HG02798 (cell line): ENCODE data around the gene SPATA13.

Experiments used
- ATAC-seq: cut with Tn5 transposase; IDR thresholded peaks from one replicate; pipeline ENCODE4 v1.9.1; 2021; ENCODE audit warnings: mild to moderate bottlenecking; ENCODE audit not compliant: unreplicated experiment, poor library complexity

The SPATA13 gene

DNA sequence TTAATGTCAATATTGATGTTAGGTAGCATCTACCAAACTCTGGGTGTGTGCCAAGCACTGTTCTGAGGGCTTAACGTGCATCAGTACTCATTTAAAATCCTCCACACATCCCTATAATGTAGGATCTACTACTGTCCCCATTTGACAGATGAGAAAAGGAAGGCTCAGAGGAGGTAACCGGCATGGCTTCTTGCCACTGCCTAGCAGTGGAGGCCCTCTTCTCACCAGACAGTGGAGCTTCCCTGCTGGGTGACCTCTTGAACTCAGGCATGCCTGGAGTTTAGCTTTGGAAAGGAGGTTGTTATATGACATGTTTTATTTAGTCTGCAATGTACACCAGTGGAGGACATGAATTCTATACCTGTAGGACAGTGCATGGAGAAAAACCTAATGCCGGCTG, 2.1 kb downstream of the SPATA13 start:
- no peak for ATAC-seq

DNA sequence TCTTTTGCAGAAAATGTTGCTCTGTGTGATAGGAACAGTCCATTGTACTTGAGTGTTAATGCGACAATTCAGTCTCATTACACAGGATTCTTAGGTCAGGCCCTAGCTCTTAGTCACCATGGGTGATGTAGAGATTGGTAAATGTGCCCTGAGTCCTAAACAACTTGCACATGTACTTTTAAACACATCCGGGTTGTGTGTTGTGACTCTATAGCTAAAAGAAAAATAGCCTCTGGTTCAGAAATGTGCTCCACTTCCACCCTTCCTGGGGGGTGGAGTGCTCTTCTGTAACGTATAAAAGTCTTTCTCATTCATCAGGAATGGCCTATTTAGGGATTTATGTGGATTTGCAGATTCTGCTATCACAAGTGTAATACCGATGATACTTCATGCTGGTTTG, 5.2 kb downstream of the SPATA13 start:
- no peak for ATAC-seq

DNA sequence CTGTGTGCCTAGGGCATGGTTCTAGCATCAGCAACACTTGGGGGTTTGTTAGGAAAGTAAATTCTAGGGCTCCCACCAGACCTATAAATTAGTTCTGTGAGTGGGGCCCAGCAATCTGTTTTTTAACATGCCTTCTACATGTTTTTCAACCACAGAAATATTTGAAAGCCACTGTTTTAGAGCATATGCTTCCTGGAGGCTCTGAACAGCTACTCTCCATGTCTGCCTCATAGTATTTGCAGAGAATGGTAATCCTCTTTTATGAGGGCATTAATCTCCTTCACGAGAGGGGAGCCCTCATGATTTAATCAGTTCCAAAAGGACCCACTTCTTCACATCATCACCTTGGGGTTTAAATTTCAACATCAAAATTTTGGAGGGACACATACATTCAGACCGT, 6.0 kb downstream of the SPATA13 start:
- ATAC-seq, result no peak

DNA sequence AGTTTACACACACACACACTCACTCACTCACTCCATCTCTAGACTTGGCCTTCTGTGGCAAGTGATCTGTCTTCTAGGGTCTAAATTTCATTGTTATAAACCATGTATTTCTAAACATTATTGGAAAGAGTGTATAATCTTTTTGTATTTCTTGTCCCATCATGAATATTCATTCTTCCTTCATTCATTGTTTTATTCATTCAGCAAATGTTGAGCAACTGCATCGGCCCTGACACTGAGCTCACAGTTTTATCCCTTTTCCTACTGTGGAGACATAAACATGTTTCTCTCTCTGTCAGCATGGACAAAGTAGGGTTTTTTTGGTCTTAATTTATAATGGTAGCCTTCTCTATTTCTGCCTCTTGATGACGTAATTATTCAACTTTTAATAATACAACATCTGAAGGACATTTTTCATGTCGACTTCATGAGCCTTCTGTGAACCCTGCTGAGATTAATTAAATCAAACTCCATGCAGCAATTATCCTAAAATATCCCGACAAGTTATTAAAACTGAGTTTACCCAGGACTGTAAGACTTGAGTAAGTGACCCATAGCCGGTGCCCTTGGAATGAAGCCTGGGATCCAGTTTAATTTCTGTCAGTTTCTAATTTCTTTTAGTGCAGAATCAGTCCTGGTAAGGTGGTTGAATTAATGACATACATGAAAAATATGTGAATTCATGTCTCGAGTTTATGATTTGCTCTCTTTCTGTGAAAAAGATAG, 7.3 kb downstream of the SPATA13 start:
- ATAC-seq, result no peak

DNA sequence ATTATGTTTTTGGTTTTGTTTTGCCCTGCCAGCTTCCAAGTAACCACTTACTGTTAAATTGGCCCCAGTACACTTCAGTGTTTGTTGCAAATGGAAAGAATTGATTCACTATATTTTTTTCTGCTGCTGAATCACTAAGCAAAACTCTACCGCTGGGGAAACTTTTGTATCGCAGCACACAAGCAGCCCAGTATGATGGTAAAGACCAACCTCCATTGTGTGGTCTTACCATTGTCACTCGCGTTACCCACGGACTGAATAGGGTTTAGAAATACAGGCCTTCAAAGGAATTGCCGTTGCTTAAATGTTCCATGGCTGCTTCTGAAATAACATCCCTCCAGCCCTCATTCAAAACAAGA, 7.9 kb downstream of the SPATA13 start:
- ATAC-seq, result no peak

DNA sequence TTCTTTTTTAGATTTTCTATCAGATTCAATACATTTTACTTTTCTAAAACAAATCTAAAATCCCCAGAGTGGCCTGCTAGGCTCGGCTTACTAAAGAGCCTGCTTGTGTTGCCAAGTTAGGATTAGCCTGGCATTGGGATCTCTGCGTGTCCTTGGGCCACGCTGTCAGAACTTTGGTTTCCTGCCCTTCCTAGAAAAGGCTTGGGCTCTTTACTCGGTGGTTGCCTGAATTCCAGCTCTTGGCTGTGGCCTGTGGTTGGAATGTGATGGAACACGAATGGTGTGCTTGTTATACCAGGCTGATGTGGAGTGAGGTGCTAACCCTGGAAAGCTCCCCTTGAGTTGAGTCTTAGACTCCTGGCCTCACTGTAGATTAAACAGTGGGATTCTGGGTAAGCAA, 8.5 kb downstream of the SPATA13 start:
- ATAC-seq, result no peak

DNA sequence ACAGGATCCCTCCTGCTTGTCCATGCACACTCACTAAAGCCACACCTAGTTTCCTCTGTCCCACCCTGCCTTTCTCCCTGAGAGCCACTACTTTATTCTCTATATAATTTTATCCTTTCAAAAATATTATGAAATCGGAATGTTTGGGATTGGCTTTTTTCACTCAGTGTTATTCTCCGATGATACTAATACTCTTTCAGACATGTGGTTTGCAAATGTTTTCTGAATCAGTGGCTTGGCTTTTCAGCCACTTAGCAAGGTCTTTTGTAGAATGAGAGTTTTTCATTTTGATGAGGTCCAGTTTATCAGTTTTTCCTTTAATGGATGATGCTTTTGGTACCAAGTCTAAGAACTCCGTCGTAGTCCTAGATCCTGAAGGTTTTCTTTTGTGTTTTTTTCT, 11.6 kb downstream of the SPATA13 start:
- no peak for ATAC-seq

DNA sequence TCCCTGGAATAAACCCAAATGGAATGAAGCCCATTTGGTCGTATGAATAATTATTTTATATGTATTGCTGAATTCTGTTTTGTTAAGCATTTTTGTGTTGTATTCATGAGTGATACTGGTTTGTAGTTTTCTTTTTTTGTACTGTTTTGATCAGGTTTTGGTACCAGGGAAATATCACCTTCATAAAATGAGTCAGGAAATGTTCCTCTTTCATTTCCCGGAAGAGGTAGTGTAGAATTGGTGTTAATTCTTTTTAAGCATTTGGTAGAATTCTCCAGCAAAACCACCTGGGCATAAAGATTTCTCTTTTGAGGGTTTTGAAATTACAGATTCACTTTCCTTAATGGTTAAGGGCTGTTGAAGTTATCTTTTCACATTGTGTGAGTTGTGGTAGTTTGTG, 13.3 kb downstream of the SPATA13 start:
- ATAC-seq, result no peak

DNA sequence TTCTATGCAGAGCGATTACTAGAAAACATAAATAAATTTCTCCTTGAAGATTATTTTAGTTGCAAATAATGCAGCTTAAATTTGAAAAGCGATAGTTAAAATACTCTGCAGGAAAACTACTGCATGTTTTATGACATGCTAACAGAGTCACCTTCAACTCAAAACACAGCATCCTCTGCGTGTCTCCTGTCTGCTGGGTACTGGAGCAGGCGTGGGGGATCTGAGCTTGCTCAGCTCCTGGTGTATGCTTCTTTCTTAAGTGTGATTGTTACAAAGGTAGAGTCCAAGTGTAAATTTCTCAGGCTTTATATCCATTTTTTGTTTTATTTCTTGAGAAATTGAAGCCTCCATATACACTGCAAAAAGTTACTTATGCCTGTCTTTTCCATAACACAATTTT, 15.3 kb downstream of the SPATA13 start:
- no peak for ATAC-seq

DNA sequence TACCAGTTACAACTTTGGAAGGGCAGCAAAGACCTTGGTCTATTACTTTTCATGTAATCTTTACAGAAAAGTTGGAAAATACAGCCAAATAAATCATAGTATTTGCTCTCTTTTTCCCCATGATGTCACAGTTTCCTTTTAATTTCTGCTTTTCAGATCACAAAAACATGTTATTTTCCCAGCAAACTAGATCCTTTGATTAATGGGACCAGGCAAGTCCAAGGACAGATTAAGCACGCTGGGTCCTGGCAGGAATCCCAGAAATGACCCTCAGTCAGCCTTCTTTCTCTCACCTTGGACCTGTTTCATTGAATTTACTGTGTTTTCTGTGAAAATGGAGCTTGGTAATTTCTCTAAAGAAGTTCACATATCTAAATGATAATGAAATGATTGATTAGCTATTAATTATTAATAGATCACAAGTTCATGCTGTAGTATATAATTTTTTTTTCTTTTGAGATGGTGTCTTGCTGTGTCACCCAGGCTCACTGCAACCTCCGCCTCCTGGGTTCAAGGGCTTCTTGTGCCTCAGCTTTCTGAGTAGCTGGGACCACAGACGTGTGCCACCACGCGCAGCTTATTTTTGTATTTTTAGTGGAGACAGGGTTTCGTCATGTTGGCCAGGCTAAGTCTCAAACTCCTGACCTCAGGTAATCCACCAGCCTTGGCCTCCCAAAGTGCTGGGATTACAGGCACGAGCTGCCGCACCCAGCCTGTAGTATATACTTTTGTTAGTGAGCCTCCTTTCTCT, 16.0 kb downstream of the SPATA13 start:
- no peak for ATAC-seq

DNA sequence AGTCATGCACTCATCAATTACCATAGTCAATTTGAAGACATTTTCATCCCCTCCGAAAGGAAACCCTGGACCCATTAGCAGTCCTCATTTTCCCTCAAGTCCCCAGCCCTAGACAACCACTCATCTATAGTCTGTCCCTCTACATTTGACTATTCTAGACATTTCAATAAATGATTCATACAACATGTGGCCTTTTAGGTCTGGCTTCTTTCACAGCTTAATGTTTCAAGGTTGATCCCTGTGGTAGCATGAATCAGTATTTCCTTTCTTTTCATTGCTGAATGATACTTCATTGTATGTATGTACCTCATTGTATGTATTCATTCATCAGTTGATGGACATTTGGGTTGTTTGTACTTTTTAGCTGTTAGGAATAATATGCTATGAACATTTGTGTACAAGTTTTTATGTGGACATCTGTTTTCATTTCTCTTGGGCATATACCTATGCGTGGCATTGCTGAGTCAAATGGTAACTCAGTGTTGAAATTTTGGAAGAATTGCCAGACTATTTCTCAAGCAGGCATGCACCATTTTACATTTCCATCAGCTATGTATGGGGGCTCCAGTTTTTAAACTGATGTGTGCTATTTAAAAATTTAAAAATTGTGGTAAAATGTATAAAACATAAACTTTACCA, 18.4 kb downstream of the SPATA13 start:
- ATAC-seq, result no peak

DNA sequence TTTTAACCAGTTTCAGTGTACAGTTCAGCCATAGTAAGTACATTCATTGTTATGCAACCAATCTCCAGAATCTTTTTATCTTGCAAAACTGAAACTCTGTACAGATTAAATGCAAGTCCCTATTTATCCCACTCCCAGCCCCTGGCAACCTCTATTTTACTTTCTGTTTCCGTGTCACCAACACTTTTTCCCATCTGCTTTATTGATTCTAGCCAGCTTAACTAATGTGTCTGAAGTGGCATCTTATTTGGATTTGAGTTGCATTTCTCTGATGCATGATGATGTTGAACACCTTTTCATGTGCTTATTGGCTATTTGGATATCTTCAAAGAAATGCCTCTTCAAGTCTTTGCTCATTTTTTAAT, 18.9 kb downstream of the SPATA13 start:
- ATAC-seq, result no peak

DNA sequence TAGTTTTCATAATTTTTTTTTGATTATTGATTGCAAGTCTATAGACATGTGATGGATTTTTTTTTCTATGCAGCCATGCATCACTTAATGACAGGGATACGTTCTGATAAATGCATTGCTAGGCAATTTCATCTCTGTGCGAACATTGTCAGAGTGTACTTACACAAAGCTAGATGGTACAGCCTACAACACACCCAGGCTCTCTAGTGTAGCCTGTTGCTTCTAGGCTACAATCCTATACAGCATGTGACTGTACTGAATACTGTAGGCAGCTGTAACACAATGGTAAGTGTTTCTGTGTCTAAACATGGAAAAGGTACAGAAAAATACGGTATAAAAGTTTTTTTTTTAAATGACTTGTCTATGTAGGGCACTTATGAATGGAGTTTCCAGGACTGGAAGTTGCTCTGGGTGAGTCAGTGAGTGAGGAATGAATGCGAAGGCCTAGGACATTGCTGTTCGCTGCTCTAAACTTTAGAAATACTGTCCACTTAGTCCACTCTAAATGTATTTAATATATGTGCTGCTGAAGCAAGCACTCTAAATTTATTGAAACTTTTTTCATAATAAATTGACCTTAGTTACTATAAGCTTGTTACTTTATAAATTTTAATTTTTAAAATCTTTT, 20.3 kb downstream of the SPATA13 start:
- ATAC-seq, result no peak

DNA sequence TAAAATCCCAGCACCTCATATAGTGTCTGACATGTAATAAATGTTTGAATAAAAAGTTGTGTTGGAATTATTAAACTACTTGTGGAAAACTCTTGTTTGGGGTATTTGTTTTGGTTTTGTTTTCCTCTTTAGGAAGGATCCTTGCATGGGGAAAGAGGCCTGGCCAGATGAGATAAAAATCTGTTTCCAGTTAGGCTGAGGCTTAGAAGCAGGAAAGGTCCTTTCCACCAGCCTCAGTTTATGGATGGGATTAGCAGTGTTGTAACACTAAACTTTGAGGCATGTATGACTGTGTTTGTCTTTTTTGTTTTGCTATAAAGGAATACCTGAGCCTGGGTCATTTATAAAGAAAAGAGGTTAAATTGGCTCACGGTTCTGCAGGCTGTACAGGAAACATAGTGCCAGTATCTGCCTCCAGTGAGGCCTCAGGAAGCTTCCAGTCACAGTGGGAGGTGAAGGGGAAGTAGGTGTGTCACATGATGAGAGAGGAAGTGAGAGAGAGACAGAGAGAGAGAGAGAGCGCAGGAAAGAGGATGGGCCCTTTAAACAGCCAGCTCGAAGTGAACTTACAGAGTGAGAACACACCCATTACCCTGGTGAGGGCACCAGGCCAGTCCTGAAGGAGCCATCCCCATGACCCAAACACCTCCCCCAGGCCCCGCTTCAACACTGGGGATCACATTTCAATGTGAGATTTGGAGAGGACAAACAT, 21.6 kb downstream of the SPATA13 start:
- no peak for ATAC-seq

DNA sequence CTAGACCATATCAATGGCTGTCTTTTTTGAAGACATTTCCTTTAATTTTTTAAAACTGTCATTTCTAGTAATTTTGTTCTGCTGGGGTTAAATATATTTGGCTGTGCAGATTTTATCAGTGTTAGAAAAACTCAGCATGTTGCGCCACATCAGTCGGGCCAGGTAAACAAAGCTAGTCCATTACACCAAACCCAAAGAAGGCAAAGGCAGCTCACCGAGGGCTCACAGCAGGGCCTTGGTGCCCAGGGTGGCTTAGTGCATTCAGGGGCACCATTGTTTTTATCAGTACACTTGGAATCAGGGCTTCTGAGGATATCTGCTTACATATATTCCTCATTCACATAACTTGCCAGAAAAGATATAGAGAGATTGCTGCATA, 22.2 kb downstream of the SPATA13 start:
- ATAC-seq, result no peak

DNA sequence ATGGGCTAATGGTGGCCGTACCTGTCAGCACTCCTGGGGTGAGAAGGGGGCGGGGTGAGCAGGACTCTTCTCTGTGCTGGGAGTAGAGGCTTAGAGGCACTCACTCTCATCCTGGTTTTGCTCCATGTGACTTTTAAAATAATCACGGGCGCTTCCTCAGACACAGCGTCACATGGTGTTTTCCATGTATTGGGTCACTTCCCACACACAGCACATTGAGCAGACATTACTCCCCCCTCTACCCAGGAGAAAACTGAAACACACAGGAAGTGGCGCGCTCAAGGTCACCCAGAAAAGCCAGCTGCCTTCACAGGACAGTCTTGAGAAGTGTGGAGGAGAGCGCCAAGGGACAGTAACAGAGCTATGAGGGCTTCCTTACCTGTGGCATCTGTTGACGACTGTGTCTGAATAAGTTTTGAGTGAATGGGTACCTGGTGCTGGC, 23.2 kb downstream of the SPATA13 start:
- ATAC-seq, result no peak

DNA sequence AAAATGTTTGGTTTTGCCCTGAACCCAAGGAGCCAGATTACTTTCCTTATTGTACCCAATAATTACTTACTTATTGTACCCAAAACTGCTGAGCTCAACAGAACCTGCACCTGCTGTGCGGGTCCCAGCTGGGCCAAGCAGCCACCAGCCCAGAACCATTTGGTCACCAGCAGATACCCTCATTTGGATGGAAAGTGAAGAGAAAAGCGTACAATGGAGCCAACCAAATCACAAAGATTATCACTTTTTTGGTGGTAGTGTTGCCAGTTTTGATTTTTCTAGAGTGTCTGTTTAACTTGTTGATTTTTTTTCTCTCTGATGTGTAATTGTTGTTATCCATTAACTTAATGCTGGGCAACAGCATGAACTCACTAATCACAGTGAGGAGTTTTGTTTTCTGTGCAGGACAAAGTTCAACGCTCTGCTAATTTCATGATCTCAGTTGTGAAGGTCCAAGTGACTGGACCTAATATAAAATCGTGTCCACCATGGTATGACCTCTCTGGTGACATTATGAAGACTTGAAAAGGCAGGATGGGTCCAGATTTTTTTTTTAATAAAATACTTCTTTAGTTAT, 23.8 kb downstream of the SPATA13 start:
- no peak for ATAC-seq

DNA sequence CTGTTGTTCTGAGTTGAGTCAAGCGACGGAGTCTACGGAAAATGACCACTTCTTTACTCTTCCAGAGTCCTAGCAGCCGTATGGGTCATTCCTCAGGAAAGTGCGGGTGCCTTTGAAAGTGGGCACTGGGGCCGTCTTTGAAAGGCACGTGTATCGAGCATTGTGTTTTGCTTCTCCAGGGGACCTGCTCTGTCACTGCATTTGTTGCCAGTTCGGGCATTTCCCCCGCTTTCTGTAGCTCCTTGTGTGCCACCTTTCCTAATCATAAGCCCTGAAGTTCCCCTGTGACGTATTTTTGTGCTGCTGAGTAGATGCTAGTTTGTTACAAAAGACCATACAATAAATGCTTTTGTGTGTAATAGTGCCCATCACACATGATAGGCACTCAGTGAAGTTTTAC, 24.4 kb downstream of the SPATA13 start:
- ATAC-seq, result no peak

DNA sequence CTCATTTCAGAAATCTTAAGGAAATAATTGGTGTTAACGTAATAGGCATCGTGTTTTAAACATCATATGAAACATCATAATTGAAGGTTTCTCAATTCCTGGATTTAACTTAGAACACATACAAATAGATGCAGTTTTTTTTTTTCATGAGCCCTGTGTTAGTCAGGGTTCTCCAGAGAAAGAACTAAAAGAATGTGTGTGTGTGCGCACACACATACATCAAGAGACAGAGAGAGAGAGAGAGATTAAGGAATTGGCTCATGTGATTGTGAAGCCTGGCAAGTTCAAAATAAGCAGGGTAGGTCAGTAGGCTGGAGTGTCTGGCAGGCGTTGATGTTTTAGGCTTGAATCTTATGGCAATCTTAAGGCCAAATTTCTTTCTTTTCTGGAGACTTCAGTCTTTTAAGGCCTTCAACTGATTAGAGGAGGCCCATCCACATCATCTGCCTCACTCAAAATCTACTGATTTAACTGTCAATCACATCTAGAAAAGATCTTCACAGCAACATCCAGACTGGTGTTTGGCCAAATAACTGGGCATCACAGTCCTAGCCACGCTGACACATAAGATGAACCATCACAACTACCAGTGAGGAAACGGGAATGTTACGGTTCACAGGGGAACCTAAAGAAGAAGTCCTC, 25.2 kb downstream of the SPATA13 start:
- ATAC-seq, result no peak

DNA sequence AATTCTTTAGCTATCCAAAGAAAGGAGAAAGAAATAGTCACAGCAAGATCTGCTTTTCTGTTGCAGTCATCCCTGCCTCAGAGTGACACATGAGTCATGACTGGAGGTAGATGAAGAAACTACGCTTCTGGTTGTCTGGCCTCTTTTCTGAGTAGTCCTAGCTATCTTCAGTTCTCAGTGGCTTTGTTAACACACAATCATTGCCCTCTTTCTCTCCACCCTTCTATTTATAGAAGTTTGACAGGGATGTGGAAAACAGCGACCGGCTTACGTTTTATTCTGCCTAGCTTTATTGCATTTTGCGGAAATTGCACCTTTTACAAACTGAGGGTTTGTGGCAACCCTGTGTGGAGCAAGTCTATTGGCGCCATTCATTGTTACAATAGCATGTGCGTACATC, 26.7 kb downstream of the SPATA13 start:
- ATAC-seq, result no peak
